Measurements from ENCODE around the gene ARSI. TPM values are rescaled to one million over a fixed set of nuclear protein-coding genes. Genes with fewer than 3 reads are reported as not detected.
A peak's percentile ranks its signal among the peaks of the same experiment; 100 is the strongest.

Gene ARSI
- total and polyA plus RNA-seq, 2 of the 13 experiments (the other 11 are each of a cell fraction or from before 2014, with no cell fraction given): 4.2 to 33.9 TPM

DNA sequence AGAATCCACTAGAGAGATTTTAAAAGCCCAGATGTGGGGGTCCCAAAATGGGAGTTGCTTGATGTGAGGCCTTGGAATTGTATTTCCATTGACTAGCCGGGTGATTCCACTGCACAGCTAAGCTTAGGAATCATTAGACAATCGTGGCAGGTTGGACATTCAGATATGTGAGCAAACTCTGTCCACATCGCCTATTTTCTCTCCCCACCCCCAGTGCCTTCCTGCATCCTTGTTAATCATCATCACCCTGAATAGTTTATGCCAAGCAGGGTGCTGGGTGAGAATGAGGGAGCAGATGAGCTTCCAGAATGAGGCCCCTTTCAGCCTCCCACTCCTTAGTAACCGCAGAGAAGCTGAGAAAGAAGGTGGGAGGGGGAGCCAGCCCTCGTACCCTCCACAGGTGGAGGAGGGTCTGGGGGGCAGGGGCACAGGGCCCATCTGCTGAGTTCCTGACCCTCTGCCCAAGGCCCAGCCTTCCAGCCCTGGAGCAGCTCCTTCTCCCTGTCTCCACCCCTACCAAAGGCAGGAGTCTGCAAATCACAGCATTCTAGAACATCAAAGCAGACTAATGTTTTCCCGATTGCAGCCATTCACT, 47.1 kb upstream of the ARSI start:
- no TSS peak for BruUV-seq (replicated peaks)
- Histone ChIP-seq H4K20me1 (ENCODE audit: insufficient read depth, low read length) (no peaks in the 10 kb centered on the region), H2AFZ (ENCODE audit: low read length) (no peak overlapping the region), H3K9ac (ENCODE audit: insufficient read depth, low read depth, low read length) (no peak overlapping the region), H3K27me3 (ENCODE audit: control insufficient read depth in 1 of 2, insufficient read depth in 2 of 2, low read length in 2 of 2) (no peaks in the 10 kb centered on the region; a peak in 1 of 5 replicates), H3K4me1 (ENCODE audit: insufficient read depth, low read length) (peaks cover 51% of the 10 kb centered on the region), H3K79me2 (ENCODE audit: insufficient read depth, low read length) (no peaks in the 10 kb centered on the region), H3K27ac (ENCODE audit: extremely low read length, insufficient read depth, low read length) (no peak overlapping the region), H3K4me2 (ENCODE audit: low read depth, low read length) (no peak overlapping the region), H3K4me3 (replicated peaks in 1 of 3; ENCODE audit: insufficient read depth in 1 of 3, low read depth in 2 of 3, low read length in 3 of 3) (no peak overlapping the region), H3K9me3 (ENCODE audit: low read length) (no peaks in the 10 kb centered on the region), H3K36me3 (replicated peaks in 1 of 2; ENCODE audit: control insufficient read depth in 1 of 2, insufficient read depth in 2 of 2, low read length in 2 of 2) (no peaks in the 10 kb centered on the region)
- 67% methylated on average over 3 of the region's 6 CpGs for WGBS (ENCODE audit: low lambda C conversion rate)
- no peak for FAIRE-seq
- TF ChIP-seq ASH2L (IDR thresholded peaks at IDR 0.05; ENCODE audit: insufficient read length, low read depth, low read length) (no peak), TAF15 (IDR thresholded peaks at IDR 0.05; ENCODE audit: low read depth, low read length, poor library complexity, severe bottlenecking) (no peak), ZNF317 (CRISPR knock-in tag; IDR thresholded peaks at IDR 0.05) (0 out of 2 replicates have a peak, but pooled peaks have one; percentile 4), RCOR2 (CRISPR knock-in tag; IDR thresholded peaks at IDR 0.05) (no peak), ZNF350 (CRISPR knock-in tag; IDR thresholded peaks at IDR 0.05; ENCODE audit: borderline replicate concordance, low read depth) (no peak), HHEX (CRISPR knock-in tag; IDR thresholded peaks at IDR 0.05) (no peak), MEIS1 (CRISPR knock-in tag; IDR thresholded peaks at IDR 0.05; ENCODE audit: borderline replicate concordance) (0 out of 2 replicates have a peak, but pooled peaks have one; percentile 5)
- TF ChIP-seq, protein P1, sequence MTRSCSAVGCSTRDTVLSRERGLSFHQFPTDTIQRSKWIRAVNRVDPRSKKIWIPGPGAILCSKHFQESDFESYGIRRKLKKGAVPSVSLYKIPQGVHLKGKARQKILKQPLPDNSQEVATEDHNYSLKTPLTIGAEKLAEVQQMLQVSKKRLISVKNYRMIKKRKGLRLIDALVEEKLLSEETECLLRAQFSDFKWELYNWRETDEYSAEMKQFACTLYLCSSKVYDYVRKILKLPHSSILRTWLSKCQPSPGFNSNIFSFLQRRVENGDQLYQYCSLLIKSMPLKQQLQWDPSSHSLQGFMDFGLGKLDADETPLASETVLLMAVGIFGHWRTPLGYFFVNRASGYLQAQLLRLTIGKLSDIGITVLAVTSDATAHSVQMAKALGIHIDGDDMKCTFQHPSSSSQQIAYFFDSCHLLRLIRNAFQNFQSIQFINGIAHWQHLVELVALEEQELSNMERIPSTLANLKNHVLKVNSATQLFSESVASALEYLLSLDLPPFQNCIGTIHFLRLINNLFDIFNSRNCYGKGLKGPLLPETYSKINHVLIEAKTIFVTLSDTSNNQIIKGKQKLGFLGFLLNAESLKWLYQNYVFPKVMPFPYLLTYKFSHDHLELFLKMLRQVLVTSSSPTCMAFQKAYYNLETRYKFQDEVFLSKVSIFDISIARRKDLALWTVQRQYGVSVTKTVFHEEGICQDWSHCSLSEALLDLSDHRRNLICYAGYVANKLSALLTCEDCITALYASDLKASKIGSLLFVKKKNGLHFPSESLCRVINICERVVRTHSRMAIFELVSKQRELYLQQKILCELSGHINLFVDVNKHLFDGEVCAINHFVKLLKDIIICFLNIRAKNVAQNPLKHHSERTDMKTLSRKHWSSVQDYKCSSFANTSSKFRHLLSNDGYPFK (CRISPR knock-in tag; IDR thresholded peaks at IDR 0.05; ENCODE audit: borderline replicate concordance): no peak
- TF ChIP-seq, protein P2, sequence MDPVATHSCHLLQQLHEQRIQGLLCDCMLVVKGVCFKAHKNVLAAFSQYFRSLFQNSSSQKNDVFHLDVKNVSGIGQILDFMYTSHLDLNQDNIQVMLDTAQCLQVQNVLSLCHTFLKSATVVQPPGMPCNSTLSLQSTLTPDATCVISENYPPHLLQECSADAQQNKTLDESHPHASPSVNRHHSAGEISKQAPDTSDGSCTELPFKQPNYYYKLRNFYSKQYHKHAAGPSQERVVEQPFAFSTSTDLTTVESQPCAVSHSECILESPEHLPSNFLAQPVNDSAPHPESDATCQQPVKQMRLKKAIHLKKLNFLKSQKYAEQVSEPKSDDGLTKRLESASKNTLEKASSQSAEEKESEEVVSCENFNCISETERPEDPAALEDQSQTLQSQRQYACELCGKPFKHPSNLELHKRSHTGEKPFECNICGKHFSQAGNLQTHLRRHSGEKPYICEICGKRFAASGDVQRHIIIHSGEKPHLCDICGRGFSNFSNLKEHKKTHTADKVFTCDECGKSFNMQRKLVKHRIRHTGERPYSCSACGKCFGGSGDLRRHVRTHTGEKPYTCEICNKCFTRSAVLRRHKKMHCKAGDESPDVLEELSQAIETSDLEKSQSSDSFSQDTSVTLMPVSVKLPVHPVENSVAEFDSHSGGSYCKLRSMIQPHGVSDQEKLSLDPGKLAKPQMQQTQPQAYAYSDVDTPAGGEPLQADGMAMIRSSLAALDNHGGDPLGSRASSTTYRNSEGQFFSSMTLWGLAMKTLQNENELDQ (CRISPR knock-in tag; IDR thresholded peaks at IDR 0.05; ENCODE audit: borderline replicate concordance): no peak
- ChIA-PET POLR2A (no interaction called here), CTCF (ENCODE audit: low intra/inter-chr PET ratio, low total read pairs) (interaction anchor here (1.3 to 2.7 kb wide), 4 partner anchors 48 to 220 kb away, joined by 4 to 21 read pairs (median 10); partner anchors contain the start of gene ARSI)
- in situ Hi-C loops (cut with HindIII; ENCODE audit: extremely low pct_ligation_motif_present, low pct_unique_long_range_greater_than_20kb) (no loop called here), intact Hi-C loops (cut with micrococcal nuclease; ENCODE audit: unreplicated experiment) (loop anchor here (1.0 to 10.0 kb wide), 7 partner anchors 47 to 695 kb away; partner anchors contain the start of gene ARSI)
- no peak for ATAC-seq
- DNase-seq (ENCODE audit: low spot score): no peak
